A204.1 (cell line): Measurements from ENCODE around the gene ANO6.

Experiments
- FAIRE-seq: peaks from 2 replicates; lab custom pipeline; 2012; peaks lifted over from hg19 to GRCh38; lab: Jason Lieb, UNC

The ANO6 gene

DNA sequence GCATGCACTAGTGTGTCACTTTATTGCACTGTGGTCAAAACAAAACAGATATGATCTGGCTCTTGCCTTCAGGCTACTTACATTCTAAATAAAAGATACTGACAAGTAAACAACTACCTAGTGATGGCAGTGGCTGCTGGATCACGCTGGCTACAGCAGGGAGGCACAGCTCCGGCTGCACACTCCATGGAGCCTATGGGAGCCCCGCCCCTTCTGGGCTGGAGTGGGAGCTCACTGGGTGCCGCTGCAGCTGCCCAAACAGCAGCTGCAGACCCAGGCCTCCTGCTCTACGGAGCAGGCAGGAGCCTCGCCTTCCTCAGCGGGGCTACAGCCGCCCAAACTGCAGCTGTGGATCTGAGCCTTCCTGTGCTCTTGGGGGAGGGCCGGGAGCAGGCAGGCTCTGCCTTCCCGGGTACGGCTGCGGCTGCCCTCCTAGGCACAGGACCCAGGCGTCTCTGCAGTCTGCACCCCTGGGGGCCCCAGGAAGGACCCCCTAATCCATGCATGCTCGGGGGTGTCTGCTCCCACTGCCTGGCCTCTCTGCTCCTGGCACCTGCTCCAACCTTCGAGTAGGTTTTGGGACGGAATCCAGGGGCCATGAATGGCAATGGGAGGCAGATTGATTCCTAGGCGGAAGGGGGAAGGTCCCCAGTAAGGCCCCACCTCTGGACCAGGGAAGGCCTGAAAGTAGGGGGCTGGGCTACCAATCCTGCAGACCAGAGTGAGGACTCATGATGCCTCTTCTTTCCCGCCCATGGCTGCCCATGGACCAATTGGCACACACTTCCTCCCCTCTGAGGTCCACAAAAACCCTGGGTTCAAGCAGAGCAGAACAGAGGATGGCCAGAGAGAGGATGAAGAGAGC is 253.1 kb downstream of the ANO6 start:
- no peak for FAIRE-seq

DNA sequence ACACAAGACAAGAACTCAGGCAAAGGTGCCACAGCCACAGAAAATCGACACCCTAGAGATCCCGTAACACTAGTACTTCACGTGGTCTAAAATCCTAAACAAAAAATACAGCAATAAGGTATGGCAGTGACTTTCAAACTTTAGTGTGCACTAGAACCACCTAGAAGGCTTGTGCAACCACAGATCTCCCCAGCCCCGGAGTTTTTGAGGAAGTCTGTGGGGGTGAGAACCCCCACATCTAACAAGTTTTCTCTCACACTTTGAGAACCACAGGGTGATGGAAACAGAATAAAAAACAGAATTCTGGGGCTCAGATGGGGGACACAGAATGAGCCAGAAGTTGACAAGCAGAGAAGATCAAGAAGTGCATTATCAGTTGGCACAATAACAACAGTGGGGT is 254.0 kb downstream of the ANO6 start:
- FAIRE-seq, result no peak

DNA sequence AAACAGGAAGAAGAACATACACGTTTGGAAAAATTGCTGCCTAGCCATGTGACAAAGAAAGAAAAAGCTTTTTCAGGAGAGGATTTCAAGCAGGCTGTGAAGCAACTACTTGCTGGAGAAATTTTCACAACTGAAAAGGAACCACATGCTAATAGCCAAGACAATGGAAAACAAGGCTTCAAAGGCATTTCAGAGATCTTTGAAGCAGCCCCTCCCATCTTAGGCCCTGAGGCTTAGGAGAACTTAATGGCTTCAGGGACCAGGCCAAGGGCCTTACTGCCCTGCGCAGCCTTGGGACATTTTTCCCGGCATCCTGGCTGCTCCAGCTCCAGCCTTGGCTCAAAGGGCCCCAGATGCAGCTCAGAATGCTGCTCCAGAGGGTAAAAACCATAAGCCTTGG is 257.7 kb downstream of the ANO6 start:
- no peak for FAIRE-seq

DNA sequence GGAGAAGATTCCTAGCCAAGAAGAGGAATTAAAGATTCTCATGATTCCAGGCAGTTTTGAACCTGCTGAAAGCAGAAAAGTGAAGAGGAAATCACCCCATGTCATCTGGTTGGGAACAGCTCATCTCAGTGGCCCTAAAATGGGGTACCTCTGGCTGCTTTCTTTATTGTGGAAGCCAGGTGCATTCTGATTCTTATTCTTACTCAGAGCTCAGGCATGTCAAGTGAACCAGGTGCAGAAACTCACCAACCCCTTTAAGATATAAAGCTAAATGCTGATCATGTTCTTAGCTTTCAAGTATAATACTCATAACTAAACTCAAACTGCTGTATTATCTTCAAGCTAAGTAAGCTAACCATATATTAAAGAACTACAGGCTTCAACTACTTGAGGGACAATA is 259.7 kb downstream of the ANO6 start:
- FAIRE-seq, result no peak

DNA sequence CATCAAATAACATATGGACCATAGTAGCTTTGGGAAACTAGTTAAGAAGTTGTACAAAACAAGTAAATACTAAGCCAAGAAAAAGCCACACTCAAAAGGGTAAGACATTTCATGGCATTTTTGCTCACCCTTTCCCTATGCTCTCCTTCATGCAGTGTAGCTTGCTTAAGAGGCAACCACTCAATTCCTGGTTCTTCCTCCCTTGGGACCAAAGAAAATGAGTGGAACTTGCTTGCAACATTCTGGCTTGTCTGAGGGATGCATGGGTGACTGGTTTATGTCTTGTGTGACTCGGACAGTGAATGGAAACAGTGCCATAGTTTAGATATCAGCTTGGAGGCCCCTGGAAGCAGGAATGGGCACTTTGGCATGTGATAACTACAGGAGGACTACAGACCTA is 261.6 kb downstream of the ANO6 start:
- no peak for FAIRE-seq

DNA sequence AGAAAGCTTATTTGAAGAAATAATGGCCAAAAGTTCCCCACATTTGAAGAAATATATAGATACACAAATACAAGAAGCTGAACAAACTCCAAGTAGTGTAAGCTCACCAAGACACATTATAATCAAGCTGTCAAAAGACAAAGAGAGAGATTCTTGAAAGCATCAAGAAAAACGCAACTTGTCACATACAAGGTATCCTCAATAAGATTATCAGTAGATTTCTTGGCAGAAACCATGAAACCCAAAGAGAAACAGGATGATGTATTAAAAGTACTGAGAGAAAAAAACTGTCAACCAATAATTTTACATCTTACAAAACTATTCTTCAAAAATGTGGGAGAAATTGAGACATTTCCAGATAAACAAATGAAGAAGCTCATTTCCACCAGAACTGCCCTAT is 263.0 kb downstream of the ANO6 start:
- no peak for FAIRE-seq

DNA sequence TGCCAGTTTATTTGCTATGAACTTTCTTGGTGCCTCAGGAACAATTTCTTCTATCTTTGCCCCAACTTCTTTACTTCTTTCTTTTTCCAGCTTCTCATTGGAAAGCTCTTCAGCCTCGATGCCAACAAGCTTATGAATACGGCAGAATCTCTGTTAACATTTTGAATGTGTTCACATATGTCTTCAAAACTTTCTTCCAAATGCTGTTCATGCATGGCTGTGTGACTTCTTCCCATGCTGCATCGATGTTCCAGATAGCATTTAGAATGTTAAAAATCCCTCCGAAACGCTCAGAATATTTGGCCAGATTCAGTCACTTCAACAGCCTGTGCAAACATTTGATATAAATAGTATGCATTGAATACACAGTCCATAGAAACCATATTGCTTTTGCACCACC is 265.9 kb downstream of the ANO6 start:
- no peak for FAIRE-seq

DNA sequence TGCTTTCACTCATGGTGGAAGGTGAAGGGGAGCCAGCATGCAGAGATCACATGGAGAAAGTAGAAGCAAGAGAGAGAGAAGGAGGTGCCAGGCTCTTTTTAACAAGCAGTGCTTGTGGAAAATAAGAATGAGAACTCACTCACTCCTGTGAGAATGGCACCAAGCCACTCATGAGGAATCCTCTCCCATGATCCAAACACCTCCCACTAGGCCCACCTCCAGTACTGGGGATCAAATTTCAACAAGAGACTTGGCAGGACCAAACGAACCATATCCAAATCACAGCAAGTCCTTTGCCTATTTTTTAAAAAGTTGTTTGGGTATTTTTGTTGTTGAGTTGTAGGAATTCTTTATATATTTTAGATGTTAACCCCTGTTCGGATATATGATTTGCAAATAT is 267.7 kb downstream of the ANO6 start:
- FAIRE-seq, result no peak
